ENCODE results near the gene PPP1R16B. TPM values are rescaled to one million over a fixed set of nuclear protein-coding genes. Genes with fewer than 3 reads are reported as not detected.
"Not testable (repeated sequence)": the region's sequence is repeated elsewhere in the genome, so short reads cannot be mapped to it uniquely, and the experiment has no call there.

Gene PPP1R16B
- total RNA-seq, 1 donor from 2014 or later: 0.03 TPM

DNA sequence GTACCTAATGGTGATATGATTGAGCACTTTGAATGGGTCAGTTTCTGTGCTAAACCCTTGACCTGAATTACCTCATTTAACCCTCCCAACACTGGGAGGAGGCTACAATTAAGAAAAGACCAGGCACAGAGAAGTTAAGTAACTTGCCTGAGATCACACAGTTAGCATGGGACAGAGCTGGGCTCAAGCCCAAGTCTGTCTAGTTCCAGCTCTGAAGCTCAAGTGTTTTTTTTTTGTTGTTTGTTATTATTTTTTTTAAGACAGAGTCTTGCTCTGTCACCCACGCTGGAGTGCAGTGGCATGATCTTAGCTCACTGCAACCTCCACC, 124.7 kb downstream of the PPP1R16B start:
- DNase-seq (ENCODE audit: low read depth): no peak

DNA sequence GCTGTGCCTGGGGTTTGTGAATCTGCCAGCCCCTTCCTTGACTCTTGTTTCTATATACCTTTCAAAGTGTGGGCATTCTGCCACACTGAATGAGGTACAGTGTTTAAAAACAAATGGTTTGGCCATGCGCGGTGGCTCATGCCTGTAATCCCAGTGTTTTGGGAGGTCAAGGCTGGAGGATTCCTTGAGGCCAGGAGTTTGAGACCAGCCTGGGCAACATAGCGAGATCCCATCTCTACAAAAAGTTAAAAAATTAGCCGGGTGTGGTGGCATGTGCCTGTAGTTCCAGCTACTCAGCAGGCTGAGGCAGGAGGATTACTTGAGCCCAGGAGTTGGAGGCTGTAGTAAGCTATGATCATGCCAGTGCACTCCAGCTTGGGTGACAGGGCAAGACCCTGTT, 126.5 kb downstream of the PPP1R16B start:
- DNase-seq (ENCODE audit: low read depth): no peak

DNA sequence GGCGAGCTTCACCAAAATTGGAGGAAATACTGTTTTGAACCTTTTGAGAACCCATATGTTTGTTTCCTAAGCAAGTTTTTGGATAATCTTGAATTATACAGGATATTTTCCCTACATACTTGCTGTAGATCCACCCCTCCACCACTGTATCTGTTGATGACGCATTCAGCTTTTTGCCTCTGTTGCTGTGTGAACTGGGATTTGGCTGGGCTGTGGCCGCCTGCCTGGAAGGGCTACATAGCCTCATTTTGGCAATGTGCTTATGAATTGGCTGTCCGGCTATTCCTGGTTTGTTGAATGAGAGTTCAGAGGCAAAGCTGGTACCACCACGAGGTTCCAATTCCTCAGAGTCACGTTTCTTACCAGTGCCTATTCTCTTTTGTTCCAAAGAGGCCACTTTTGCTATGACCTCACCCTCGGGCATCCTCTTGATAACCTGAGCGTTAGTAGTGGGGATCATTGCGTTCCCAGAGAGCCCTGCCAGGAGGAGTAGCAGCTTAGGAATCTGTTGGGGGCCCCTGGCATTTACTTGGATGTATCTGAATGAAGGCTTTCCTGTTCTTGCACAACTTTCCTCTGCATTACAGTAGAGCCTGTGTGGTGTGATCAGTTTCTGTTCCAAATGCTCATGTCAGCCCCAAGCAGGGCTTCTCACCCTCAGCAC, 127.1 kb downstream of the PPP1R16B start:
- DNase-seq (ENCODE audit: low read depth): peak; percentile 39

DNA sequence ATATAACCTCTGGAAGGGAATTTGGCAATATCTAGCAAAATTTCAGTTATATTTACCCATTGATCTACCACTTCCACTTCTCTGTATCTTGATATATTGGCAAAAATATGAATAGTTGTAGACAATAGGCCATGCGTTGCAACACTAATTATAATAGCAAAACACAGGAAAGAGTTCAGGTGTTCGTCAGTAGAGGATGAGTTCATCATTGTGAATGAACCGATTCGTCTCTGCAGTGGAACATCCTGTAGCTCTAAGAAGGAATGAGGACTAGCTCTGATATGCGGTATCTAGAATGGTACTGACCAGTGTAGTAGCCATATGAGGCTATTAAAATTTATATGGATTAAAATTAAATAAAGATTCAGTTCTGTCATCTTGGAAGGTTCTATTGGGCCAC, 129.0 kb downstream of the PPP1R16B start:
- DNase-seq (ENCODE audit: low read depth): no peak

DNA sequence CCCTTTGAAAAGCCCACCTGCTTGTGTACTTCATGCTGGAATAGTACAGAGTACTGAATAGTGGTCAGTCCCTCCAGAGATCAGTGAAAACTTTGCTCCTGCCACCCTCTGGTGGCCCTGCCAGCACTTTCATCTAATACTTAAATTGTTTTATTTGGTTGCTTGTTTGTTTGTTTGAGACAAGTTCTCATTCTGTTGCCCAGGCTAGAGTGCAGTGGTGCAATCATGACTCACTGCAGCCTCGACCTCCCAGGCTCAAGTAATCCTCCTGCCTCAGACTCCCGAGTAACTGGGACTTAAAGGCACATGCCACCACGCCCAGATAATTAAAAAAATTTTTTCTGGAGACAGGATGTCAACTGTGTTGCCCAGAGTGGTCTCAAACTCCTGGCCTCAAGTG, 129.8 kb downstream of the PPP1R16B start:
- DNase-seq (ENCODE audit: low read depth): peak; percentile 8

DNA sequence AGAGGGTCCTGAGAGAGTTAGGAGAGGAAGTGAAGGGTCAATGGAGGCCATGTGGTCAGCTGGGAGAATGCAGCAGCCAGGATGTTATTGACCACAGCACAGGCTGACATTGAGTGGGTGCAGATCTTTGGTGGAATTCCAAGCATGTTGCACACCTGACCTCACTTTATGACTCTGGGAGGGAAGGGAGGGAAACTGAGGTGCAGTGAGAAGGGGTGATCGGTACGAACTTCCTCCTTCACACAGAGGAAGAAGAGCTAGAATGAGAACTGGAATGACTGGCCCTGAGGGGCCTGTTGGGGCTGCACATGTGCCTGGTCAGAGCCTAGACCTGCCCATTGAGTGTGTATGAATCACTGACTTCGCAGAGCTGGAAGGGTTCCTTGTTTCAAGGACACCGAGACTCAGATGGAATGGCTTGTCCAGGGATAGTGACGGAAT, 130.5 kb downstream of the PPP1R16B start:
- no peak for DNase-seq (ENCODE audit: low read depth)

DNA sequence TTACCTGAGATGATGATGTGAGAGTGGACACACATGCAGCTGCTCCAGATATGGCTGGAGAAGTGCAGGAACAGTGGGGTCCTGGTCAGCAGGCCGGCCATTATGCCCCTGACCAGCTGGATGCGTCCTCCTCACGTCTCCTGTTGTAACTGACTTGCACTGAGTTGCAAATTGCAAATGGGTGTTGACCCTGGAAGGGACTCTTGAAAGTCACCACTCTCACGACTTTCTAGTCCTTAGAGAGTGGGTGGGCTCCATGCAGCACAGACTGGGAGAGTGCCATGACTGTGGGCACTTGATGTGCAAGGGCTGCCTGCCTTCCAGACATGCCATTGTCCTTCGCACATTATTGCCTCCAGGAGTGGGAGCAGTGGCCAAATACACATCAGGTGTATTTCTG, 131.5 kb downstream of the PPP1R16B start:
- DNase-seq (ENCODE audit: low read depth): no peak

DNA sequence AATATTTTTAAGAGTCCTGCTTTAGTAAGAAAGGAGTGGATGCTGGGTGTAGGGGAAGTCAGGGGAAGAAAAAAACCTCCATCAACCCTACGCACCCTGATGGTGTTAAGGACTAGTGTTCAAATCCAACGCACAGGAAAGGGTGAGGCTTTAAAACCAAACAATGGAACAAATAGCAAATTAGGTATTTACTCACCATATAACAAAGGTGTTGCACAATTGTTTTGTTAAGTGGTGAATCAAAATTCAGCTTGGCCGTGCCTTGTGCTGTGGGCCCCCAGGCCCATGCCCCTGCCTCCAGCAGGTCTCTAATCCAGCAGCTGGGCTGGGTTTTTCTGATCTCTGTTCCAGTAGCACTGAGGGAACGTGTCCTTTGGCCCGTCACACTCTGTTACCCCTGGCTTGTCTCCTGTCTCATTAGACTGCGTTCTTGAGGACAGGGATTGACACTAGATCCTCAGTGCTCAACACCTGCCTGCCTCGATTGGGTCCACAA, 132.5 kb downstream of the PPP1R16B start:
- no peak for DNase-seq (ENCODE audit: low read depth)

DNA sequence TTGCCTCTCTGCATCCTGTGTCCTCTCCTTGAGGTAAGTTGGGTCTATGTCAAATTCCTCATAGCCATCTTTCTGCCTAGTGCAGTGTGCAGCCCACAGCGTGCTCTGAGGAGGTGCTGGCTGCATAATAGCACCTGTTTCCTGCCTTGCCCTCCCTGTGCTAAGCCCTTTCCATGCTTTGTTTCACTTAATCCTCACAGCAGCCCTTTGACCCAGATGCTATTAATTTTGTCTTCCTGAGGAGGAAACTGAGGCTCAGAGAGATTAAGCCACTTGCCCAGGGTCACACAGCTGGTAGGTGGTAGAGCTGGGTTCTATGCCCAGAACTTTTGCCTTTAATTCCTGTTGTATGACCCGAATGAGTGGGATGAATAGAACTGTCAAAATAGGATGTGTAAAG, 134.2 kb downstream of the PPP1R16B start:
- no peak for DNase-seq (ENCODE audit: low read depth)

DNA sequence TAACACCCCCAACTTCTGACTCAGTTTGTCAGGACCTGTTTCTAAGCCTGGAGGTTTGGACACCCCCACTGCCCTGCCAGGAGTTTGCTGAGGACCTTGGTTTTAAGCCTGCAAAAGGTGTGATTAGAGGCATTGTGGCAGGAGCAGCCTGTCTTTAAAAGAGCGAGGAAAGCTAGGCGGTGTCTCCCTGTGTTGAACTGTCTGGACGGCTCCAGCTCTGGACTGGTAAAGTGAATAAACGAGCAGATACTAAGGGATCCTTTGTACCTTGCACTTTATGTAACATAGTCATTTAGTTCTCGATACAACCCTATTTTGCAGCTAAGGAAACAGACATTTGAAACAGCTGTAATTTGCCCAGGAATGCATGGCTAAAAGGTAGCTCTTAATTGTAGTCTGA, 135.1 kb downstream of the PPP1R16B start:
- DNase-seq (ENCODE audit: low read depth): no peak

DNA sequence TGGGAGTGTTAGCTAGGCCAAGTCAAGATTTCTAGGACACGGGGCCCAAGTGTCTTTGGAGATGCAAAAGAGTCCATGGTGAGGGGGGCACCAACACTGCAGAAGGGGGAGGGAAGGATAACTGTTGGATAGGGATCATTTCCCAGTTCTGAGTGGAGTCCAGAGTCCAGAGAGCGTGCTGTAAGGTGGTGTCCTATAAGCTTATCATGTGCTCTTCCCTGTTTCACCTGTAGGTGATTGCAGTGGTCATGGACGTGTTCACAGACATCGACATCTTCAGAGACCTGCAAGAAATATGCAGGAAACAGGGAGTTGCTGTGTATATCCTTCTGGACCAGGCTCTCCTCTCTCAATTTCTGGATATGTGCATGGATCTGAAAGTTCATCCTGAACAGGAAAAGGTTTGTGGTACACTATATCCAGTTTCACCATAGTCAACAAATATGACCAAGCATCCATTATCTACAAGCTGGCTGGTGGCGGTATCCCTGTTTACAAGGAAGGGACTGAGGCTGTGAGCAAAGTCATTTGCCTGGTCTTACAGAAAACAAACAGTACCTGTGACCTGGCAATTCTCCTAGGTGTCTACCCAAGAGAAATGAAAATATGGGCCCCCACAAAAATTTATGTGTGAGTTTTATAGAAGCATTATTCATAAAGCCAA, 136.4 kb downstream of the PPP1R16B start:
- DNase-seq (ENCODE audit: low read depth): no peak

DNA sequence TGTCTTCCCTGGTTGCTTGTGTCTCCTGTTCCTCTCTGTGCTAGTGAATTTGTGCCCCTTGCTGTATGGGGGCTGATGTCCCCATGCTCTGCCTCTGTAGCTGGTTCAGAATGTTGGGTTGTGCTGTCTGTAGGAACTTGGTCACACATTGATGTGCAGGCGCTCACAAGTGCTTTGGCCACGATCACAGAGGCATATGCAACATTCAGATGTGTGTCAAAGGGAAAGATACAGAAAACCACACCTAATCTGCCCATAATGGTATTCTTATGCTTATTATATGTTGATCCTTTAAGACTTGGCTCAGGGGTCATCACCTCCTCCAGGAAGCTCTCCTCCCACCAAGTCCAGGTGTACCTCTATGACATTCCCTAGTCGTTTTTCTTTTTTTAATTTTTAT, 139.5 kb downstream of the PPP1R16B start:
- DNase-seq (ENCODE audit: low read depth): no peak

DNA sequence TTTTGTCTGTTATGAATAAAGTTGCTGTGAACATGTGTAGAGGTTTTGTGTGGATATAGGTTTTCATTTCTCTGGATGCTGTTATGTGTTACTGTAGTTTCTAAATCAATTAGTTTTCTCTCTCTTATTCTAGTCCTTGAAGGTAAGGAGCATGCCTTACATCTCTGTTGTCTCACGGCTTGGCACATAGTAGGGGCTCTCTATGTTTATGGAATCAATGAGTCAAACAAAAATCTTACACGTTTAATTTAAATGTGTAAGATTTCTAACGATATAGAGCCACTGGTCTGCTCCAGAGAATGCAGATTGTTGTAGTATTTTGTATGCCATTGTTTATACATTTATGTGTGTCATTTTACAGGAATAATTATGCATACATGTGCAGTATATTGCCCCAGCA, 141.3 kb downstream of the PPP1R16B start:
- no peak for DNase-seq (ENCODE audit: low read depth)

DNA sequence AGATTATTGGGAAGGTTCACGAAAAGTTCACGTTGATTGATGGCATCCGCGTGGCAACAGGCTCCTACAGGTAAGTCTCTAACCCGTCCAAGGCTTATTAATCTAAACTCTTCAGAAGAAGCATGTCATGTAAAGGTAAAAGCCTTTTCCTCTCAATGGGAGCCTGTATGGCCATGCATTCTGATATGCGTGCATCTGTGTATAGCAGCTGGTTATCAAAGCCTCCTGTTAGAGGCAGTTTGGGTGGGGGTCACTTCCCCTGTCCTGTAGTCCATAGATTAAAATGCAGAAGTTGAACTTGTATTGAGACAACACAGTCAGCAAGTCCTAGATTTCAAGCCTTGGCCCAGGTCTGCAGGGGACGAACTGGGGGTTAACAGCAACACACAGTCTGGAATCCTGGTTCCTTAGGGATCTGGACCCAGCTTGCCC, 142.4 kb downstream of the PPP1R16B start:
- no peak for DNase-seq (ENCODE audit: low read depth)

DNA sequence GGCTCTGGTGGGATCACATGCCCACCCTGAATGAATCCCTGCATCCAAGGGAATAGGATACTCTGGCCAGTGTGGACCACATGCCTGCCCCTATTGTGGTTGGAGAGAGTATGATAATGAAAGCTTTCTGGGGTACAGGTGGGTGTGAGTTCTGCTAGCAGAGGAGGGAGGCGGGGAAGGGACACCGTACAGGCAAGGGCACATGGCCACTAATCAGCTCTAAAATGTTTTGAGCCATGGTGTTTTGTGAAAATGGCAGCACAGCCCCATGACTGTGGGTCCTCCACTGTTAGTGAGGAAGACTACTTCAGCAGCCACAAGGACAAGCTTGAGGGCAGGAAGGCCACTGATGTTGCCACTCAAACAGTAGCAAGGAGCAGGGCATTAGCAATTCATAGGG, 144.8 kb downstream of the PPP1R16B start:
- no peak for DNase-seq (ENCODE audit: low read depth)

DNA sequence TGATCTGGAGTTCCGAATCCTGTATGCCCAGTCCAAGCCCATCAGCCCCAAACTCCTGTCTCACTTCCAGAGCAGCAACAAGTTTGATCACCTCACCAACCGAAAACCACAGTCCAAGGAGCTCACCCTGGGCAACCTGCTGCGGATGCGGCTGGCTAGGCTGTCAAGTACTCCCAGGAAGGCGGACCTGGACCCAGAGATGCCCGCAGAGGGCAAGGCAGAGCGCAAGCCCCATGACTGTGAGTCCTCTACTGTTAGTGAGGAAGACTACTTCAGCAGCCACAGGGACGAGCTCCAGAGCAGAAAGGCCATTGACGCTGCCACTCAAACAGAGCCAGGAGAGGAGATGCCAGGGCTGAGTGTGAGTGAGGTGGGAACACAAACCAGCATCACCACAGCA, 146.1 kb downstream of the PPP1R16B start:
- DNase-seq (ENCODE audit: low read depth): no peak

DNA sequence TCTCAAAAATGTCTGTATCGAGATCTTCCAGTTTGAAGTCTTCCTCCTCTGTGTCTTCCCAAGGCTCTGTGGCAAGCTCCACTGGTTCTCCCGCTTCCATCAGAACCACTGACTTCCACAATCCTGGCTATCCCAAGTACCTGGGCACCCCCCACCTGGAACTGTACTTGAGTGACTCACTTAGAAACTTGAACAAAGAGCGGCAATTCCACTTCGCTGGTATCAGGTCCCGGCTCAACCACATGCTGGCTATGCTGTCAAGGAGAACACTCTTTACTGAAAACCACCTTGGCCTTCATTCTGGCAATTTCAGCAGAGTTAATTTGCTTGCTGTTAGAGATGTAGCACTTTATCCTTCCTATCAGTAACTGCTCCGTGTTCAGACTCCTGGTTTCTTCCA, 146.7 kb downstream of the PPP1R16B start:
- no peak for DNase-seq (ENCODE audit: low read depth)

DNA sequence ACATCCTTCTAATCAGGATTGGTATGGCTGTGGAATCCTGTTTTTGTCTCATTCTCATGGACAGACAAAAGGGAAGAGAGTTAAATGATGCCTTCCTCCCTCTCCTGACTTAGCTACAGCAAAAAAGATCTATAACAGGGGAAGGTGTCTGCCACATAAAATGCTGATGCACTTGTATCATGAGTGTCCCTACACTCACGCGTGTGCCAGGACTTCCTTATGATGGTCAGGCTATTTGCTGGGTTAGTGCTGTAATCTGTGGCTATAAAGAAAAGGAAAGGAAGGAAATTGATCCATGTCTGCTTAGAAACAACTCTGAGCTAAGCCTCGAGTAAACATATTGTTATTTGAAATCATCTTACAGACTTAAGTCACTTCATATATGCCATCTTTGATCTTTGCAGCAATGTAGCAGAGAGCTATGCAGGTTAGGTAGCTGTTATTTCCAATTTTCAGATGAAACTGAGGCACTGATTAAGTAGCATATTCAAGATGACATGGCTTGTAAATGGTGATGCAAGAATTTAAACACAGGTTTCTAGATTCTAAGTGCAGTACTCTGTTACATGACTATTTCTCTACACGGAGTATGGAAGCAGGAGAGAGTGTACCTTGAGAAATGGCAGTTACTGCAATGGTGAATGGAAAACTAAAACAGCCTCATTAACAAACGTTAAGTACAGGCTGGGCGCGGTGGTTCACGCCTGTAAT, 148.3 kb downstream of the PPP1R16B start:
- no peak for DNase-seq (ENCODE audit: low read depth)

DNA sequence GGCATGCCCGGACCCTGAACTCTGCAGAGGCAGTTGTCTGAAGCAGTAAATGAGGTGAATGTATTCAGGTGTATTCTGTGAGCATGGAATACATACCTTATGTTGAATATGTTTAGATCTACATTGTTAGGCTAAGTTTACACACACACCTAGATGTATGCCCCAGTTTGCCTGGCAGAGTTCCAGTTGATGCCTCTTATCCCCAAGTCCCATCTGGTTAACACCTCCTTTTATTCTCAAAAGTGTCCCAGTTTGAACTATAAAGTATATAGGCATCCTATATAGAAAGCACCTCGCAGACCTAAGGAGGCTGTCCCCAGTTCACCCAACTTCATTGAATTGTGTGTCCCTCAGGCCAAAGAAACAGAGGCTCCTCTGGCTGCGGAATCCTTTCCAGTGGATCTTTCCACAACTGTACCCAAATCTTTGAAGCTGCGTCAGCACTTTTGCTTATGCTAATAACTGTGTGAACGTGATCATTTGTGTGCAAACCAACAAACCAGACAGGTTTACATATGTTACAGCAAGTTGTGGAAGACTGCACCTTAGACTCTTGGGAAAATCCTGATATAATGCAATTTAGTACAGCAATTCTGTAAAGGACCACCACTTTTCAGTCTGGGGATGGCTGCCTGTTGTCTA, 151.9 kb downstream of the PPP1R16B start:
- no peak for DNase-seq (ENCODE audit: low read depth)

DNA sequence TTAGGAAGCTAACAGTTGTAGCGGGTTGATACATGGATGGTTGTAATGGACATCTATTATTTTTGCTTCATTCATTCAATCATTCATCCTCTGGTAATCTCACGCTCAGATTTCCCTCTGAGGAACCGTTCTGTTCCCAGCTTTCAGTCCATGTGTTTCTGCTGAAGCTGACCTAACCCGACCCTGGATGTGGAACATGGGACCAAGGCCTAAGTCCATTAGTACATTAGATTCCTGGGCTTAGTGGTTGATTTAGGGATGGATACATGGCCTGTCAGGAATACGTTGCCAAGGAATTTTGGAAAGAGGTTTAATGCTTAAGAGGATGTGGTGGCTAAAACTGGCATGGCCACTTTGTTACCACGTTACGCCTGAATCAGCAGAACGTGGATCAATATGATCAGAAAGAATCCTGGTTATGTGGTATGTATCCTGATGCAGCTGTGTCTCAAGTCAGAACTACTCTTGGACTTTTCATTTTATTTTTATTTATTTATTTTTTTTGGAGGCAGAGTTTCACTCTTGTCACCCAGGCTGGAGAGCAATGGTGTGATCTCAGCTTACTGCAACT, 152.5 kb downstream of the PPP1R16B start:
- DNase-seq (ENCODE audit: low read depth): no peak

DNA sequence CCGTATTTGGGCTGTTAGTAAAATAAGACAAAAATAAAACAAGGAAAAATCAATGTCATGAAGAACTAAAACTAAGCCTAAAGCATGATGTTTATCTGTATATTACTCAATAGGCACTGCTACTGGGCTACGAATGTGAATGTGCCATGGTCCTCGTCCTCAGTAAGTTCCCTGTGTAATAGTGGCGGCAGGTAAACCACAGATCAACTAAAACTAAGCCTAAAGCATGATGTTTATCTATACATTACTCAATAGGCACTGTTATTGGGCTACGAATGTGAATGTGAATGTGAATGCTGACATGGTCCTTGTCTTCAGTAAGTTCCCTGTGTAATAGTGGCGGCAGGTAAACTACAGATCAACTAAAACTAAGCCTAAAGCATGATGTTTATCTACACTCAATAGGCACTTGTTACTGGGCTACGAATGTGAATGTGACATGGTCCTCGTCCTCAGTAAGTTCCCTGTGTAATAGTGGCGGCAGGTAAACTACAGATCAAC, 154.7 kb downstream of the PPP1R16B start:
- not testable (repeated sequence) for DNase-seq (ENCODE audit: low read depth)

Measured in myocyte (in vitro differentiated cells).